ENCODE measurements around the gene TEX44.
"Not testable (repeated sequence)": the region's sequence is repeated elsewhere in the genome, so short reads cannot be mapped to it uniquely, and the experiment has no call there.

TEX44 gene

GRCh38 chr2:231573096-231573495 lies 19.6 kb upstream of the TEX44 start:
- no peak for DNase-seq

- no peak for DNase-seq
Observed at GRCh38 chr2:231573698-231574421, 18.8 kb upstream of the TEX44 start.

- no peak for DNase-seq
Observed at GRCh38 chr2:231575612-231576256, 16.9 kb upstream of the TEX44 start.

- DNase-seq, result no peak
Observed at GRCh38 chr2:231576465-231576864, 16.2 kb upstream of the TEX44 start.

- DNase-seq, result not testable (repeated sequence)
Observed at GRCh38 chr2:231578655-231579054, 14.0 kb upstream of the TEX44 start.

- no peak for DNase-seq
Observed at GRCh38 chr2:231579560-231579959, 13.1 kb upstream of the TEX44 start.

GRCh38 chr2:231581328-231581727 lies 11.3 kb upstream of the TEX44 start:
- no peak for DNase-seq

GRCh38 chr2:231583982-231584381 lies 8.7 kb upstream of the TEX44 start:
- DNase-seq, result no peak

GRCh38 chr2:231587744-231588143 lies 4.9 kb upstream of the TEX44 start:
- not testable (repeated sequence) for DNase-seq

- DNase-seq, result no peak
Observed at GRCh38 chr2:231589656-231590055, 3.0 kb upstream of the TEX44 start.

GRCh38 chr2:231590614-231591013 lies 2.0 kb upstream of the TEX44 start:
- no peak for DNase-seq

GRCh38 chr2:231593666-231594065 lies 1.0 kb downstream of the TEX44 start:
- DNase-seq, result no peak

GRCh38 chr2:231597014-231597611 lies 4.4 kb downstream of the TEX44 start:
- DNase-seq, result no peak

GRCh38 chr2:231597627-231598026 lies 5.0 kb downstream of the TEX44 start:
- no peak for DNase-seq

GRCh38 chr2:231600619-231601355 lies 8.1 kb downstream of the TEX44 start:
- DNase-seq, result no peak

GRCh38 chr2:231601356-231602229 lies 8.9 kb downstream of the TEX44 start:
- peak; percentile 8 for DNase-seq

- no peak for DNase-seq
Observed at GRCh38 chr2:231602859-231603467, 10.3 kb downstream of the TEX44 start.

- DNase-seq, result no peak
Observed at GRCh38 chr2:231604101-231604684, 11.5 kb downstream of the TEX44 start.

- DNase-seq, result peak; percentile 88
Observed at GRCh38 chr2:231604685-231605606, 12.3 kb downstream of the TEX44 start.

- no peak for DNase-seq
Observed at GRCh38 chr2:231605607-231606091, 13.0 kb downstream of the TEX44 start.

Data from NCI-H446 treated with DMSO at 0.1 percent for 48 hours (cell line).